ENCODE results near the gene SGPL1.

DNA sequence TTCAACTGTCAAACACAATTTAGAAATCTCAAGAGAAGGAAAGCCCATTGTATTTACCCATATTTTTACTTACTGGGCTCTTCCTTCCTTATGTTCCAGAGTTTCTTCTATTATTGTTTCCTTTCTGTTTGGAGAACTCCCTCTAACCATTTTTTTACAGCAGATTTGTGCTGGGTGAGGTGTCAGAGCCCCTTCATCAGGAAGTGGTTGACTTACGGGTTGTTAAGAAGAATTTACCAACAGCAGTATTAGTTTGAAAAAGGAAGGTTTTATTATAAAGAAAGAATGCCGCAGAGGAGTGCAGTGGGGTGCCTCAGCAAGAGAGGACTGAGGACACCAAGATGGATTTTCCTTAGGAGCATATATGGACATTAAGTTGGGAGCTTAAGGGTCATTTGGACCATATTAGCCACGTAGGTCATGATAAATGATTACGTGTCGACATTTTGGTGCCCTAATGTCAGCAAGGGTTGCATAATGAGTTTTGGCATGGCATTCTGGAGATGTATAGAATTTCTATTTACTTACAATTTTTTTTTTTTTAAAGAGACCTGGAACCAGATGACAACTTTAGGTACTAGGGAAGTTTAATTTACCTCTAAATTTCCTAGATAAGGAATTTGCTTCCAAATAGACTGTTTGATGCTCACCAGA, 24.2 kb upstream of the SGPL1 start:
- TF ChIP-seq POLR2A (IDR thresholded peaks at IDR 0.05; ENCODE audit: low read depth), result no peak
- TF ChIP-seq, protein P1, sequence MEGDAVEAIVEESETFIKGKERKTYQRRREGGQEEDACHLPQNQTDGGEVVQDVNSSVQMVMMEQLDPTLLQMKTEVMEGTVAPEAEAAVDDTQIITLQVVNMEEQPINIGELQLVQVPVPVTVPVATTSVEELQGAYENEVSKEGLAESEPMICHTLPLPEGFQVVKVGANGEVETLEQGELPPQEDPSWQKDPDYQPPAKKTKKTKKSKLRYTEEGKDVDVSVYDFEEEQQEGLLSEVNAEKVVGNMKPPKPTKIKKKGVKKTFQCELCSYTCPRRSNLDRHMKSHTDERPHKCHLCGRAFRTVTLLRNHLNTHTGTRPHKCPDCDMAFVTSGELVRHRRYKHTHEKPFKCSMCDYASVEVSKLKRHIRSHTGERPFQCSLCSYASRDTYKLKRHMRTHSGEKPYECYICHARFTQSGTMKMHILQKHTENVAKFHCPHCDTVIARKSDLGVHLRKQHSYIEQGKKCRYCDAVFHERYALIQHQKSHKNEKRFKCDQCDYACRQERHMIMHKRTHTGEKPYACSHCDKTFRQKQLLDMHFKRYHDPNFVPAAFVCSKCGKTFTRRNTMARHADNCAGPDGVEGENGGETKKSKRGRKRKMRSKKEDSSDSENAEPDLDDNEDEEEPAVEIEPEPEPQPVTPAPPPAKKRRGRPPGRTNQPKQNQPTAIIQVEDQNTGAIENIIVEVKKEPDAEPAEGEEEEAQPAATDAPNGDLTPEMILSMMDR (IDR thresholded peaks at IDR 0.05), result no peak

Measured in esophagus muscularis mucosa (tissue), 3 donors.